ENCODE results near the gene CYSRT1. TPM values are rescaled to one million over a fixed set of nuclear protein-coding genes. Genes with fewer than 3 reads are reported as not detected.

Gene CYSRT1
- total and polyA plus RNA-seq, 10 donors, result 0.36 to 0.94 (median 0.64) TPM; not detected in 5

GRCh38 chr9:137244486-137245449, 19.8 kb downstream of the CYSRT1 start:
- no peak overlapping the region for H3K4me3 ChIP-seq
- TF ChIP-seq POLR2A (IDR thresholded peaks at IDR 0.05) (no peak), CTCF (IDR thresholded peaks at IDR 0.05 in 8 of 11, conservative IDR thresholded peaks at IDR 0.05 in 3 of 11) (no peak), POLR2AphosphoS5 (IDR thresholded peaks at IDR 0.05) (peak in 1 of 3 donors; percentile 23)
- H3K36me3 ChIP-seq, result peaks cover 0 to 24% (median 18%) of the 10 kb centered on the region in 6 donors
- peak overlapping the region in 2 of 8 donors; percentile 1 to 29 for H3K27ac ChIP-seq
- H3K9me3 ChIP-seq, result no peaks in the 10 kb centered on the region
- WGBS, 5 donors, result 75 to 88% (median 79%) methylated on average over 19 to 36 of the region's 36 CpGs
- no peak for DNase-seq
- intact Hi-C loops (cut with DNase I; ENCODE audit: low total_unique reads), result no loop called here
- H3K27me3 ChIP-seq (replicated peaks in 1 of 7), result no peaks in the 10 kb centered on the region
- peaks cover 15 to 42% (median 34%) of the 10 kb centered on the region in 6 donors for H3K4me1 ChIP-seq

- no peaks in the 10 kb centered on the region for H3K27me3 ChIP-seq (replicated peaks in 1 of 7)
- H3K9me3 ChIP-seq, result no peaks in the 10 kb centered on the region
- H3K4me1 ChIP-seq, result peaks cover 12 to 34% (median 27%) of the 10 kb centered on the region in 6 donors
- WGBS, 5 donors, result 91 to 95% (median 93%) methylated on average over 18 to 25 of the region's 25 CpGs
- no peak for DNase-seq
- H3K36me3 ChIP-seq, result peaks cover 0 to 24% (median 18%) of the 10 kb centered on the region in 6 donors
- peak in 1 of 3 donors; percentile 8 for TF ChIP-seq POLR2AphosphoS5 (IDR thresholded peaks at IDR 0.05)
- TF ChIP-seq POLR2A (IDR thresholded peaks at IDR 0.05), result no peak
- no peak overlapping the region for H3K4me3 ChIP-seq
- intact Hi-C loops (cut with DNase I; ENCODE audit: low total_unique reads), result no loop called here
- no peak overlapping the region for H3K27ac ChIP-seq
Observed at GRCh38 chr9:137245450-137246421, 20.8 kb downstream of the CYSRT1 start.

GRCh38 chr9:137247135-137247915, 22.4 kb downstream of the CYSRT1 start:
- no peak for DNase-seq
- intact Hi-C loops (cut with DNase I; ENCODE audit: low total_unique reads), result no loop called here
- 80 to 91% (median 85%) methylated on average over 14 to 20 of the region's 20 CpGs for WGBS, 5 donors
- no peaks in the 10 kb centered on the region for H3K27me3 ChIP-seq (replicated peaks in 1 of 7)
- H3K36me3 ChIP-seq, result peaks cover 0 to 17% (median 15%) of the 10 kb centered on the region in 6 donors
- H3K9me3 ChIP-seq, result no peaks in the 10 kb centered on the region
- peaks cover 7 to 26% (median 20%) of the 10 kb centered on the region in 6 donors for H3K4me1 ChIP-seq
- no peak for TF ChIP-seq POLR2AphosphoS5 (IDR thresholded peaks at IDR 0.05)
- TF ChIP-seq POLR2A (IDR thresholded peaks at IDR 0.05), result no peak
- TF ChIP-seq CTCF (IDR thresholded peaks at IDR 0.05 in 8 of 11, conservative IDR thresholded peaks at IDR 0.05 in 3 of 11), result no peak
- no peak overlapping the region for H3K4me3 ChIP-seq
- H3K27ac ChIP-seq, result no peak overlapping the region

- Histone ChIP-seq H3K27me3 (replicated peaks in 1 of 7) (no peaks in the 10 kb centered on the region), H3K9me3 (no peaks in the 10 kb centered on the region), H3K36me3 (peaks cover 0 to 12% (median 10%) of the 10 kb centered on the region in 6 donors), H3K4me1 (peaks cover 1 to 24% (median 16%) of the 10 kb centered on the region in 6 donors), H3K27ac (no peak overlapping the region), H3K4me3 (no peak overlapping the region)
- no peak for DNase-seq
- WGBS, 5 donors, result 86 to 93% (median 90%) methylated on average over 6 of the region's 6 CpGs
- intact Hi-C loops (cut with DNase I; ENCODE audit: low total_unique reads), result no loop called here
- no peak for TF ChIP-seq POLR2AphosphoS5 (IDR thresholded peaks at IDR 0.05)
- no peak for TF ChIP-seq CTCF (IDR thresholded peaks at IDR 0.05 in 8 of 11, conservative IDR thresholded peaks at IDR 0.05 in 3 of 11)
- no peak for TF ChIP-seq POLR2A (IDR thresholded peaks at IDR 0.05)
Observed at GRCh38 chr9:137247916-137248175, 22.9 kb downstream of the CYSRT1 start.

Measured in spleen (tissue), 11 donors.